Vagina (tissue), 2 donors: ENCODE data around the gene UGGT1. TPM values are rescaled to one million over a fixed set of nuclear protein-coding genes. Genes with fewer than 3 reads are reported as not detected.

Source experiments
- DNase-seq, 2 donors: peaks; one replicate each; pipeline ENCODE4 v3.0.0-alpha.2; 2017; ENCODE audit errors: extremely low spot score in 2 of 2
- H3K27ac ChIP-seq: fragments of 200-600 bp; sonication (generic); one replicate; pipeline ENCODE4 v1.5.1; 2019
- H3K27me3 ChIP-seq: fragments of 200-600 bp; sonication (generic); one replicate; pipeline ENCODE4 v1.5.1; 2019
- H3K36me3 ChIP-seq, 2 donors: fragments of 200-600 bp; sonication (generic); one replicate each; pipeline ENCODE4 v1.5.1; 2017 to 2019
- H3K4me1 ChIP-seq: fragments of 200-600 bp; sonication (generic); one replicate; pipeline ENCODE4 v1.5.1; 2019
- H3K4me3 ChIP-seq, 2 donors: fragments of 200-600 bp; sonication (generic); 1 replicate in 1 of 2; 2 replicates in 1 of 2; pipeline ENCODE4 v1.5.1; 2016 to 2019
- H3K9me3 ChIP-seq: fragments of 200-600 bp; sonication (generic); one replicate; pipeline ENCODE4 v1.5.1; 2019
- POLR2A ChIP-seq, 2 donors: fragments of 450-650 bp; IDR thresholded peaks; one replicate each; pipeline ENCODE4 v1.6.1; 2017; ENCODE audit warnings: antibody characterized with exemption in 2 of 2, mild to moderate bottlenecking in 2 of 2, moderate library complexity in 2 of 2
- POLR2AphosphoS5 ChIP-seq, 2 donors: sonication (generic); formaldehyde crosslinking; IDR thresholded peaks; one replicate each; pipeline ENCODE4 v1.9.0; 2017; ENCODE audit warnings: antibody characterized with exemption in 2 of 2, mild to moderate bottlenecking in 2 of 2, low read depth in 1 of 2; ENCODE audit not compliant: insufficient read depth in 1 of 2
- intact Hi-C: fragments of 100-400 bp; cut with DNase I; formaldehyde crosslinking; loops from one replicate; pipeline ENCODE4 v1.15.1; 2023
- total RNA-seq: library from RNA; depleted of rRNA; stranded (reverse); fragments of >200 nt; gene quantifications from one replicate; pipeline ENCODE4 v1.2.3, GENCODE V29; 2016
- TF ChIP-seq, protein P1 (sequence below), 3 experiments: fragments of 450-650 bp in 2 of 3; fragments of 200-600 bp in 1 of 3; sonication (generic) in 1 of 3; IDR thresholded peaks; one replicate each; pipeline ENCODE4 v1.5.1; 2017 to 2019; ENCODE audit warnings: antibody characterized with exemption in 3 of 3, mild to moderate bottlenecking in 2 of 3, moderate library complexity in 2 of 3

UGGT1 gene
- total RNA-seq, 1 donor from 2014 or later: 40.5 TPM

DNA sequence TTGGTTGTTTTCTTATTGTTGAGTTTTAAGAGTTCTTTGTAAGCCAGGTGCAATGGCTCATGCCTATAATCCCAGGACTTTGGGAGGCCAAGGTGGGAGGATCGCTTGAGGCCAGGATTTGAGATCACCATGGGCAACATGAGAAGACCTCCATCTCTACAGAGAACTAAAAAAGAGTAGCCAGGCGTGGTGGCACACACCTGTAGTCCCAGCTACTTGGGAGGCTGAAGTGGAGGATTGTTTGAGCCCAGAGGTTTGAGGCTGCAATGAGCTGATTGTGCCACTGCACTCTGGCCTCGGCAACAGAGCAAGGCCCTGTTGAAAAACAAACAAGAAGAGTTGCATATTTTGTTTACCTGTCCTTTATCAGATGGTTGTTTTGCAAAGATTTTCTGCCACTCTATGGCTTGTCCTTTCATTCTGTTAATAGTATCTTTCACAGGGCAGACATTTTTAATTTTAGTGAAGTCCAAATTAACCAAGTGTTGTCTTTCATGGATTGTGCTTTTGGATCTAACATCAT is 46.2 kb downstream of the UGGT1 start:
- no peaks in the 10 kb centered on the region for H3K27me3 ChIP-seq
- H3K4me3 ChIP-seq: no peak overlapping the region
- TF ChIP-seq POLR2A (IDR thresholded peaks at IDR 0.05) (no peak), POLR2AphosphoS5 (IDR thresholded peaks at IDR 0.05; ENCODE audit: insufficient read depth in 1 of 2, low read depth in 1 of 2) (no peak)
- TF ChIP-seq, protein P1, sequence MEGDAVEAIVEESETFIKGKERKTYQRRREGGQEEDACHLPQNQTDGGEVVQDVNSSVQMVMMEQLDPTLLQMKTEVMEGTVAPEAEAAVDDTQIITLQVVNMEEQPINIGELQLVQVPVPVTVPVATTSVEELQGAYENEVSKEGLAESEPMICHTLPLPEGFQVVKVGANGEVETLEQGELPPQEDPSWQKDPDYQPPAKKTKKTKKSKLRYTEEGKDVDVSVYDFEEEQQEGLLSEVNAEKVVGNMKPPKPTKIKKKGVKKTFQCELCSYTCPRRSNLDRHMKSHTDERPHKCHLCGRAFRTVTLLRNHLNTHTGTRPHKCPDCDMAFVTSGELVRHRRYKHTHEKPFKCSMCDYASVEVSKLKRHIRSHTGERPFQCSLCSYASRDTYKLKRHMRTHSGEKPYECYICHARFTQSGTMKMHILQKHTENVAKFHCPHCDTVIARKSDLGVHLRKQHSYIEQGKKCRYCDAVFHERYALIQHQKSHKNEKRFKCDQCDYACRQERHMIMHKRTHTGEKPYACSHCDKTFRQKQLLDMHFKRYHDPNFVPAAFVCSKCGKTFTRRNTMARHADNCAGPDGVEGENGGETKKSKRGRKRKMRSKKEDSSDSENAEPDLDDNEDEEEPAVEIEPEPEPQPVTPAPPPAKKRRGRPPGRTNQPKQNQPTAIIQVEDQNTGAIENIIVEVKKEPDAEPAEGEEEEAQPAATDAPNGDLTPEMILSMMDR (IDR thresholded peaks at IDR 0.05): no peak
- H3K4me1 ChIP-seq: no peaks in the 10 kb centered on the region
- intact Hi-C loops: no loop called here
- H3K9me3 ChIP-seq: no peaks in the 10 kb centered on the region
- H3K27ac ChIP-seq: no peak overlapping the region
- DNase-seq: no peak
- H3K36me3 ChIP-seq: peaks cover 0 to 69% of the 10 kb centered on the region in 2 donors

DNA sequence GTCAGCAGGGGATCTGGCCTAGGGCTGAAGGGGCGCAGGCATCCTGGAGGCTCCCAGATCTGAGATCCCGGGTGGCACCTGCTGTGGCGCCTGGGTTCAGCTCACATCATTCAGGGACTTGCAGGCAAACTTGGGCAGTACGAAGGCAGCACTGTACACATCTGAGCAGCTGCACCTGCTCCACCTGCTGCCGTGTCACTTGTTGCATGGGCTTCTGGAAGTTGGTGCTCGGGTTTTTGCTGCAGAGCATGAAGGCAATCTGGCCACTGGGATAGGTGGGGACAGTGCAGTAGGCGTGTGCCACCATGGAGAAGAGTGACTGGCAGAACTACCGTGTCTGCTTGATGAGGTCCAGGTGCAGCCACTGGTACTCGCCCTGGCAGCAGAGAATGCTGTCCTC is 48.6 kb downstream of the UGGT1 start:
- Histone ChIP-seq H3K9me3 (no peaks in the 10 kb centered on the region), H3K27ac (no peak overlapping the region), H3K36me3 (peaks cover 0 to 54% of the 10 kb centered on the region in 2 donors), H3K4me3 (no peak overlapping the region), H3K4me1 (no peaks in the 10 kb centered on the region), H3K27me3 (no peaks in the 10 kb centered on the region)
- intact Hi-C loops: no loop called here
- DNase-seq: no peak
- TF ChIP-seq, protein P1 (IDR thresholded peaks at IDR 0.05): no peak
- TF ChIP-seq POLR2A (IDR thresholded peaks at IDR 0.05) (no peak), POLR2AphosphoS5 (IDR thresholded peaks at IDR 0.05; ENCODE audit: insufficient read depth in 1 of 2, low read depth in 1 of 2) (no peak)

DNA sequence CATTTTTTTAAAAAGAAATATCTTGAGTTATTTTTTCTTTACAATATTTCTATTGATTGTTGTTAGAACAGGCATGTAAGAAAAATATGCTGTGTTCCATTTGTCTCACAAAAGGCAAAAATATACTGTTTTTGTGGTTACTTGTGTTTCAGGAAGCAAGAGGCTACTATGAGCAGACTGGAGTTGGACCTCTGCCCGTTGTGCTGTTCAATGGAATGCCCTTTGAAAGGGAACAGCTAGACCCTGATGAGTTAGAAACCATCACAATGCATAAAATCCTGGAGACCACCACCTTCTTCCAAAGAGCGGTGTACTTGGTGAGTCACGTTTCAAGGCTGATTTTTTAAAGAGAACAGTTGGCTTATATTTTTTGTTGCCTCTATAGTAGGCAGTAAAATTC is 54.7 kb downstream of the UGGT1 start:
- Histone ChIP-seq H3K27ac (no peak overlapping the region), H3K4me3 (no peak overlapping the region), H3K27me3 (no peaks in the 10 kb centered on the region), H3K36me3 (peaks cover 0 to 41% of the 10 kb centered on the region in 2 donors), H3K4me1 (no peaks in the 10 kb centered on the region), H3K9me3 (no peaks in the 10 kb centered on the region)
- TF ChIP-seq POLR2A (IDR thresholded peaks at IDR 0.05): no peak
- TF ChIP-seq POLR2AphosphoS5 (IDR thresholded peaks at IDR 0.05; ENCODE audit: insufficient read depth in 1 of 2, low read depth in 1 of 2): no peak
- TF ChIP-seq, protein P1 (IDR thresholded peaks at IDR 0.05): no peak
- intact Hi-C loops: no loop called here
- DNase-seq: no peak

DNA sequence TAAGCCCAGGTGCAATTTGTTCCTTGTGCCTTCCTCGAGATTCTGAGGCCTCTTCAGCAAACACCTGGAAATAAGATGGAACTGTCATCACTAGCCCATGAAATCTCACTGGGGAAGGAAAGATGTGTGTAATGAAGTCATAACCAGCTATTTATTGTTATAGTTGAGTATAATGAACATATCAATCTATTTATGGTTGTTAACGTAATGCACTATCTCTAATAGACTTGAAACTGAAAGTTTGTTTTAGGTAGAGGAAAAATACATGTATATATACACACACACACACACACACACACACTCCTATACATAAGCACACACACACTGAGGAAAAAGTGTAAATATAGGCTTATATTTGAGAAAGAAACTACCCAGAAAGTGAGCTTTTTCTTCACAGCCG is 62.8 kb downstream of the UGGT1 start:
- H3K27me3 ChIP-seq: no peaks in the 10 kb centered on the region
- DNase-seq: no peak
- no peak overlapping the region for H3K4me3 ChIP-seq
- intact Hi-C loops: no loop called here
- H3K27ac ChIP-seq: no peak overlapping the region
- TF ChIP-seq POLR2AphosphoS5 (IDR thresholded peaks at IDR 0.05; ENCODE audit: insufficient read depth in 1 of 2, low read depth in 1 of 2) (no peak), POLR2A (IDR thresholded peaks at IDR 0.05) (no peak)
- TF ChIP-seq, protein P1 (IDR thresholded peaks at IDR 0.05): no peak
- peaks cover 0 to 64% of the 10 kb centered on the region in 2 donors for H3K36me3 ChIP-seq
- H3K9me3 ChIP-seq: no peaks in the 10 kb centered on the region
- no peaks in the 10 kb centered on the region for H3K4me1 ChIP-seq

DNA sequence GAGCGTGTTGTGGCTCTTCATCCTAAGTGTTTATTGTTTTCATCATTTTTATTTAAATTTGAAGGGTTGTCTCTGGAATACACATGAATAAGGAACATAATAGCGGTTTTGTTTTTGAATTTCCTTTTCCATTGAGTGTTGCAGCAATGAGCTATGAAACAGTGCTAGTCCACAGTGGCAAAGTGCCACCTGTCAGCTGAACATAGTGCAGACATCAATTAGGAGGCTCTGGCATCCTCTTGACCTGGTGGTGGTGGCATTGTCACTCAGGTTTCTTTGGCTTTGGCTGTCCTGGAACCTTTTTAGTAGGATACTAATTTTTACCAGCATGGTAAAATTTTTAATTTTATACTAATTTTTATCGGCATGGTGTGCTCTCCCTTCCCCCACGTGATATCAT is 63.2 kb downstream of the UGGT1 start:
- intact Hi-C loops: no loop called here
- no peak overlapping the region for H3K4me3 ChIP-seq
- TF ChIP-seq, protein P1 (IDR thresholded peaks at IDR 0.05): no peak
- TF ChIP-seq POLR2A (IDR thresholded peaks at IDR 0.05) (no peak), POLR2AphosphoS5 (IDR thresholded peaks at IDR 0.05; ENCODE audit: insufficient read depth in 1 of 2, low read depth in 1 of 2) (no peak)
- H3K27me3 ChIP-seq: no peaks in the 10 kb centered on the region
- DNase-seq: no peak
- H3K27ac ChIP-seq: no peak overlapping the region
- H3K4me1 ChIP-seq: no peaks in the 10 kb centered on the region
- peaks cover 0 to 61% of the 10 kb centered on the region in 2 donors for H3K36me3 ChIP-seq
- H3K9me3 ChIP-seq: no peaks in the 10 kb centered on the region
